SK-N-MC (cell line): Measurements from ENCODE around the gene TNFRSF1A.
"Not testable (repeated sequence)": the region's sequence is repeated elsewhere in the genome, so short reads cannot be mapped to it uniquely, and the experiment has no call there.

Source experiments
- DNase-seq: peaks from one replicate; pipeline ENCODE4 v3.0.0-alpha.2; 2011; ENCODE audit warnings: low read depth, low spot score
- H3K27ac ChIP-seq: fragments of 200-600 bp; sonication (generic); 2 replicates; pipeline ENCODE4 v1.5.1; 2016; ENCODE audit warnings: mixed run types
- H3K36me3 ChIP-seq: fragments of 200-600 bp; sonication (generic); 2 replicates; pipeline ENCODE4 v1.6.1; 2017; ENCODE audit warnings: antibody characterized with exemption, low read length, mixed read lengths; ENCODE audit not compliant: insufficient read depth
- H3K4me3 ChIP-seq: fragments of 200-600 bp; sonication (generic); 2 replicates; pipeline ENCODE4 v1.5.1; 2016
- H3K9ac ChIP-seq: fragments of 200-600 bp; sonication (generic); 2 replicates; pipeline ENCODE4 v1.8.0; 2017; ENCODE audit warnings: mixed run types, mixed read lengths; ENCODE audit not compliant: insufficient read length
- H3K9me3 ChIP-seq: fragments of 200-600 bp; sonication (generic); 2 replicates; pipeline ENCODE4 v1.6.1; 2017; ENCODE audit warnings: low read depth, mild to moderate bottlenecking, antibody characterized with exemption, low read length, moderate library complexity, mixed read lengths
- EZH2 ChIP-seq: fragments of 200-600 bp; sonication (generic); IDR thresholded peaks from one replicate; pipeline ENCODE4 v1.6.1; 2017; ENCODE audit warnings: antibody characterized with exemption
- FOXP2 ChIP-seq: optimal IDR thresholded peaks from 2 replicates; pipeline ENCODE3; 2011; ENCODE audit warnings: mild to moderate bottlenecking, moderate library complexity; ENCODE audit not compliant: insufficient read depth; ENCODE audit errors: extremely low read length, control extremely low read depth
- POLR2AphosphoS5 ChIP-seq: IDR thresholded peaks from 2 replicates; pipeline ENCODE4 v1.6.1; 2012; ENCODE audit warnings: mild to moderate bottlenecking, low read depth, low read length, borderline replicate concordance

Gene TNFRSF1A

GRCh38 chr12:6352193-6353173, 10.6 kb upstream of the TNFRSF1A start:
- H3K9ac ChIP-seq: no peak overlapping the region
- no peaks in the 10 kb centered on the region for H3K9me3 ChIP-seq
- no peak overlapping the region for H3K4me3 ChIP-seq
- H3K27ac ChIP-seq: no peak overlapping the region
- no peak for TF ChIP-seq EZH2
- no peak for TF ChIP-seq POLR2AphosphoS5
- no peak for TF ChIP-seq FOXP2
- DNase-seq: no peak
- no peaks in the 10 kb centered on the region for H3K36me3 ChIP-seq

GRCh38 chr12:6351622-6352021, 9.7 kb upstream of the TNFRSF1A start:
- no peaks in the 10 kb centered on the region for H3K9me3 ChIP-seq
- TF ChIP-seq EZH2: no peak
- no peak for TF ChIP-seq FOXP2
- TF ChIP-seq POLR2AphosphoS5: no peak
- H3K4me3 ChIP-seq: no peak overlapping the region
- no peaks in the 10 kb centered on the region for H3K36me3 ChIP-seq
- H3K9ac ChIP-seq: no peak overlapping the region
- H3K27ac ChIP-seq: no peak overlapping the region
- no peak for DNase-seq

GRCh38 chr12:6347367-6348338, 5.8 kb upstream of the TNFRSF1A start:
- DNase-seq: no peak
- no peak overlapping the region for H3K9ac ChIP-seq
- no peaks in the 10 kb centered on the region for H3K36me3 ChIP-seq
- TF ChIP-seq POLR2AphosphoS5: no peak
- no peak for TF ChIP-seq EZH2
- no peak for TF ChIP-seq FOXP2
- H3K4me3 ChIP-seq: no peak overlapping the region
- no peak overlapping the region for H3K27ac ChIP-seq
- no peaks in the 10 kb centered on the region for H3K9me3 ChIP-seq

- no peak for DNase-seq
- H3K4me3 ChIP-seq: no peak overlapping the region
- TF ChIP-seq POLR2AphosphoS5 (no peak), FOXP2 (no peak), EZH2 (no peak)
- no peaks in the 10 kb centered on the region for H3K9me3 ChIP-seq
- no peak overlapping the region for H3K9ac ChIP-seq
- no peaks in the 10 kb centered on the region for H3K36me3 ChIP-seq
- H3K27ac ChIP-seq: no peak overlapping the region
Measured at GRCh38 chr12:6346942-6347341, 5.1 kb upstream of the TNFRSF1A start.

GRCh38 chr12:6346235-6346832, 4.5 kb upstream of the TNFRSF1A start:
- Histone ChIP-seq H3K9me3 (no peaks in the 10 kb centered on the region), H3K27ac (no peak overlapping the region), H3K9ac (no peak overlapping the region), H3K36me3 (no peaks in the 10 kb centered on the region), H3K4me3 (no peak overlapping the region)
- no peak for DNase-seq
- TF ChIP-seq EZH2: no peak
- no peak for TF ChIP-seq FOXP2
- TF ChIP-seq POLR2AphosphoS5: no peak

- H3K36me3 ChIP-seq: no peaks in the 10 kb centered on the region
- no peak overlapping the region for H3K27ac ChIP-seq
- H3K9ac ChIP-seq: no peak overlapping the region
- DNase-seq: no peak
- TF ChIP-seq EZH2 (no peak), POLR2AphosphoS5 (no peak), FOXP2 (no peak)
- no peaks in the 10 kb centered on the region for H3K9me3 ChIP-seq
- H3K4me3 ChIP-seq: no peak overlapping the region
Measured at GRCh38 chr12:6345319-6346091, 3.6 kb upstream of the TNFRSF1A start.

GRCh38 chr12:6344101-6344660, 2.3 kb upstream of the TNFRSF1A start:
- not testable (repeated sequence) for H3K9me3 ChIP-seq, H3K36me3 ChIP-seq, H3K4me3 ChIP-seq, H3K27ac ChIP-seq, DNase-seq, H3K9ac ChIP-seq
